Muscle of arm (tissue), 12 donors: Measurements from ENCODE around the gene TAS1R1. TPM values are rescaled to one million over a fixed set of nuclear protein-coding genes. Genes with fewer than 3 reads are reported as not detected.
"Not testable (repeated sequence)": the region's sequence is repeated elsewhere in the genome, so short reads cannot be mapped to it uniquely, and the experiment has no call there.

Source experiments
- DNase-seq: peaks from one replicate; pipeline ENCODE4 v3.0.0-alpha.2; 2013
- polyA plus RNA-seq, 12 donors: library from polyadenylated mRNA; unstranded; fragments of 120-200 nt; gene quantifications; one replicate each; pipeline ENCODE4 v1.2.1, GENCODE V29; 2013; ENCODE audit not compliant: insufficient read length in 12 of 12

The TAS1R1 gene
- polyA plus RNA-seq, 12 donors, result 3.3 to 7.0 (median 6.2) TPM; not detected in 2

GRCh38 chr1:6519935-6520671, 35.0 kb upstream of the TAS1R1 start:
- DNase-seq, result peak; percentile 64

GRCh38 chr1:6521536-6521935, 33.6 kb upstream of the TAS1R1 start:
- no peak for DNase-seq

GRCh38 chr1:6523566-6523965, 31.5 kb upstream of the TAS1R1 start:
- DNase-seq, result no peak

- DNase-seq, result no peak
Observed at GRCh38 chr1:6526316-6526715, 28.8 kb upstream of the TAS1R1 start.

- no peak for DNase-seq
Observed at GRCh38 chr1:6528492-6528891, 26.6 kb upstream of the TAS1R1 start.

- DNase-seq, result no peak
Observed at GRCh38 chr1:6530504-6531160, 24.5 kb upstream of the TAS1R1 start.

- no peak for DNase-seq
Observed at GRCh38 chr1:6531996-6532395, 23.1 kb upstream of the TAS1R1 start.

GRCh38 chr1:6534248-6534822, 20.8 kb upstream of the TAS1R1 start:
- DNase-seq, result no peak

GRCh38 chr1:6535214-6535613, 19.9 kb upstream of the TAS1R1 start:
- no peak for DNase-seq

GRCh38 chr1:6536291-6536690, 18.8 kb upstream of the TAS1R1 start:
- DNase-seq, result no peak

- no peak for DNase-seq
Observed at GRCh38 chr1:6538956-6539355, 16.2 kb upstream of the TAS1R1 start.

GRCh38 chr1:6544831-6545230, 10.3 kb upstream of the TAS1R1 start:
- no peak for DNase-seq

- DNase-seq, result no peak
Observed at GRCh38 chr1:6545276-6546112, 9.6 kb upstream of the TAS1R1 start.

- DNase-seq, result no peak
Observed at GRCh38 chr1:6546326-6546725, 8.8 kb upstream of the TAS1R1 start.

- DNase-seq, result no peak
Observed at GRCh38 chr1:6547301-6547700, 7.8 kb upstream of the TAS1R1 start.

GRCh38 chr1:6554031-6554906, 838 bp upstream of the TAS1R1 start, which contains the start of gene NOL9:
NOL9 (minus strand) TSS chr1:6554513; CDS start chr1:6554502, 11 bp downstream.
- DNase-seq, result peak; percentile 96

GRCh38 chr1:6557597-6557996, 2.5 kb downstream of the TAS1R1 start:
- DNase-seq, result no peak

GRCh38 chr1:6559161-6559560, 4.1 kb downstream of the TAS1R1 start:
- DNase-seq, result not testable (repeated sequence)

GRCh38 chr1:6560267-6560666, 5.2 kb downstream of the TAS1R1 start:
- no peak for DNase-seq

- DNase-seq, result no peak
Observed at GRCh38 chr1:6569033-6569432, 13.9 kb downstream of the TAS1R1 start.

- no peak for DNase-seq
Observed at GRCh38 chr1:6570100-6570499, 15.0 kb downstream of the TAS1R1 start.
